GM12878 (cell line): ENCODE data around the gene PTK6. TPM values are rescaled to one million over a fixed set of nuclear protein-coding genes. Genes with fewer than 3 reads are reported as not detected.

ENCODE experiments used
- ATAC-seq: fragments of 200-7000 bp; cut with Tn5 transposase; 3 replicates; pipeline ENCODE4 v1.9.1; 2020; ENCODE audit warnings: mild to moderate bottlenecking, moderate library complexity
- BruUV-seq: library from RNA; stranded (reverse); fragments of 400-500 nt; replicated peaks from 2 replicates; lab custom pipeline; 2021; lab: Mats Ljungman, UMichigan
- CTCF ChIA-PET: fragments of 300-600 bp; sonication (Branson Sonifier 250); formaldehyde crosslinking; extraction: SDS; loops from one replicate; lab custom pipeline; 2021; ENCODE audit warnings: inconsistent platforms; lab: Yijun Ruan, JAX
- POLR2A ChIA-PET: fragments of 350-600 bp; formaldehyde crosslinking; extraction: SDS; loops from one replicate; lab custom pipeline; 2021; ENCODE audit warnings: inconsistent platforms; lab: Charles Lee
- RAD21 ChIA-PET: fragments of 300-600 bp; sonication (Branson Sonifier 250); formaldehyde crosslinking; loops from one replicate; lab custom pipeline; 2023; ENCODE audit warnings: antibody characterized with exemption; ENCODE audit not compliant: unreplicated experiment; lab: Charles Lee
- SMC1A ChIA-PET: fragments of 300-600 bp; sonication (Branson Sonifier 250); formaldehyde crosslinking; loops from one replicate; lab custom pipeline; 2023; ENCODE audit not compliant: unreplicated experiment, uncharacterized antibody; lab: Charles Lee
- DNase-seq: peaks from one replicate; pipeline ENCODE4 v3.0.0-alpha.2; 2011; ENCODE audit warnings: low read depth, low spot score
- FAIRE-seq: peaks from 3 replicates; lab custom pipeline; 2011; peaks lifted over from hg19 to GRCh38; lab: Jason Lieb, UNC
- H2AFZ ChIP-seq: 2 replicates; pipeline ENCODE4 v1.6.0; 2011; ENCODE audit warnings: low read depth, low read length, control low read depth; ENCODE audit not compliant: control insufficient read depth
- H3K27ac ChIP-seq: 2 replicates; pipeline ENCODE4 v1.5.1; 2011; ENCODE audit warnings: control low read depth; ENCODE audit not compliant: control insufficient read depth, insufficient read depth
- H3K27me3 ChIP-seq, 2 experiments: replicated peaks in 1 of 2; 2 replicates each; pipeline versions ENCODE4 v1.6.0 to v1.6.1; 2011; ENCODE audit warnings: low read length in 1 of 2; ENCODE audit not compliant: control insufficient read depth in 2 of 2, insufficient read depth in 2 of 2
- H3K36me3 ChIP-seq, 2 experiments: 2 replicates each; pipeline ENCODE4 v1.5.1; 2011; ENCODE audit warnings: low read length in 1 of 2; ENCODE audit not compliant: control insufficient read depth in 2 of 2, insufficient read depth in 2 of 2
- H3K4me1 ChIP-seq: 2 replicates; pipeline ENCODE4 v1.6.1; 2011; ENCODE audit warnings: mild to moderate bottlenecking, low read length, moderate library complexity, mixed read lengths; ENCODE audit not compliant: control insufficient read depth, insufficient read depth
- H3K4me2 ChIP-seq: 2 replicates; pipeline ENCODE4 v1.6.0; 2011; ENCODE audit warnings: control low read depth; ENCODE audit not compliant: control insufficient read depth, insufficient read depth
- H3K4me3 ChIP-seq: fragments of 200-600 bp; sonication (generic); 2 replicates; pipeline ENCODE4 v1.5.1; 2016
- H3K79me2 ChIP-seq: 2 replicates; pipeline ENCODE4 v1.6.0; 2011; ENCODE audit warnings: low read length; ENCODE audit not compliant: control insufficient read depth, insufficient read depth
- H3K9ac ChIP-seq: 2 replicates; pipeline ENCODE4 v1.8.0; 2011; ENCODE audit warnings: low read length, control low read depth, mixed read lengths; ENCODE audit not compliant: control insufficient read depth, insufficient read depth
- H3K9me3 ChIP-seq: replicated peaks from 3 replicates; pipeline ENCODE4 v1.5.1; 2011; ENCODE audit warnings: mild to moderate bottlenecking, low read length; ENCODE audit not compliant: control insufficient read depth, insufficient read depth
- H4K20me1 ChIP-seq: 2 replicates; pipeline ENCODE4 v1.6.0; 2011; ENCODE audit not compliant: control insufficient read depth, insufficient read depth
- ATF3 ChIP-seq: IDR thresholded peaks from 2 replicates; pipeline ENCODE4 v1.6.1; 2011; ENCODE audit warnings: low read depth, mild to moderate bottlenecking, low read length, moderate library complexity, borderline replicate concordance; ENCODE audit errors: extremely low read depth
- CHD4 ChIP-seq: fragments of 200-600 bp; sonication (generic); IDR thresholded peaks from 2 replicates; pipeline ENCODE4 v1.6.1; 2016; ENCODE audit warnings: mild to moderate bottlenecking
- E2F4 ChIP-seq: IDR thresholded peaks from 2 replicates; pipeline ENCODE4 v1.6.1; 2012; ENCODE audit warnings: low read depth, low read length, improper control_type of control experiment
- IRF5 ChIP-seq: fragments of 450-650 bp; IDR thresholded peaks from 2 replicates; pipeline ENCODE4 v1.6.1; 2017; ENCODE audit warnings: borderline replicate concordance
- POLR2A ChIP-seq: IDR thresholded peaks from 2 replicates; pipeline ENCODE4 v1.6.1; 2011; ENCODE audit warnings: low read depth, mild to moderate bottlenecking, low read length
- SMARCA5 ChIP-seq: fragments of 450-650 bp; IDR thresholded peaks from 2 replicates; pipeline ENCODE4 v1.6.1; 2017; ENCODE audit warnings: mild to moderate bottlenecking
- SREBF2 ChIP-seq: IDR thresholded peaks from 2 replicates; pipeline ENCODE4 v1.6.1; 2012; ENCODE audit warnings: mild to moderate bottlenecking, low read length
- USF2 ChIP-seq: IDR thresholded peaks from 2 replicates; pipeline ENCODE4 v1.6.1; 2011; ENCODE audit warnings: low read depth, low read length, improper control_type of control experiment, borderline replicate concordance
- ZNF384 ChIP-seq: IDR thresholded peaks from 2 replicates; pipeline ENCODE4 v1.6.1; 2012; ENCODE audit warnings: low read depth, mild to moderate bottlenecking, low read length, improper control_type of control experiment, borderline replicate concordance
- ZZZ3 ChIP-seq: IDR thresholded peaks from 2 replicates; pipeline ENCODE4 v1.6.1; 2011; ENCODE audit warnings: low read depth; ENCODE audit not compliant: control insufficient read depth, insufficient read length
- WGBS: methylation state at CpG from one replicate; pipeline ENCODE4 v1.1.6; 2016; ENCODE audit warnings: low lambda C conversion rate; ENCODE audit not compliant: insufficient replicate concordance, insufficient coverage; ENCODE audit errors: missing lambda C conversion rate; 5-methylcytosine and 5-hydroxymethylcytosine counted together
- in situ Hi-C: fragments of 300-500 bp; cut with MboI; formaldehyde crosslinking; loops from 9 replicates; pipeline ENCODE4 v1.14.3; 2018; ENCODE audit warnings: mixed read lengths
- intact Hi-C: fragments of 100-400 bp; cut with micrococcal nuclease; formaldehyde crosslinking; loops from one replicate; pipeline ENCODE4 v1.14.2; 2022; ENCODE audit not compliant: unreplicated experiment
- polyA plus RNA-seq, 11 experiments: library from polyadenylated mRNA; depleted of rRNA in 4 of 11; unstranded in 6 of 11; stranded (reverse) in 5 of 11; fragments of >200 nt; fragmentation: Nextera tagmentation in 4 of 11; fragmentation: Illumina TruSeq in 1 of 11; extraction: Ambion mirVana in 4 of 11; extraction: Trizol in 1 of 11; gene quantifications; 1 replicate in 1 of 11; 2 replicates in 10 of 11; pipeline versions ENCODE4 v1.2.1 to v1.2.3, GENCODE V29; 2011 to 2016; ENCODE audit warnings: inconsistent platforms in 2 of 11, missing spikeins in 2 of 11, low read depth in 1 of 11
- total RNA-seq, 4 experiments: library from RNA; depleted of rRNA in 3 of 4; stranded (reverse); fragments of >200 nt in 3 of 4; fragmentation: Illumina TruSeq in 1 of 4; extraction: Trizol in 1 of 4; gene quantifications; 2 replicates each; pipeline versions ENCODE4 v1.2.1 to v1.2.3, GENCODE V29; 2013 to 2021

PTK6 gene
- total and polyA plus RNA-seq, 10 of the 15 experiments (the other 5 are each of a cell fraction or from before 2014, with no cell fraction given): 0.02 to 0.21 (median 0.09) TPM; not detected in 3

- no peaks in the 10 kb centered on the region; the same call in 1 of the 2 replicates for H4K20me1 ChIP-seq
- intact Hi-C loops (no loop called here), in situ Hi-C loops (no loop called here)
- BruUV-seq: no TSS peak
- DNase-seq (no peak), ATAC-seq (no peak), FAIRE-seq (no peak)
- no peak overlapping the region for H2AFZ ChIP-seq
- no peak overlapping the region for H3K4me3 ChIP-seq
- ChIA-PET SMC1A (no interaction called here), POLR2A (interaction anchor here (1.4 kb wide), 1 partner anchor 16 kb away, joined by 3 read pairs; no protein-coding TSS in a partner anchor), CTCF (interaction anchor here (2.7 kb wide), 1 partner anchor 22 kb away, joined by 7 read pairs; no protein-coding TSS in a partner anchor), RAD21 (interaction anchor here (0.7 kb wide), 1 partner anchor 19 kb away, joined by 3 read pairs; no protein-coding TSS in a partner anchor)
- H3K9me3 ChIP-seq: no peaks in the 10 kb centered on the region; the same call in 2 of the 3 replicates
- H3K4me1 ChIP-seq: peaks cover 21% of the 10 kb centered on the region
- no peaks in the 10 kb centered on the region for H3K27me3 ChIP-seq
- no peaks in the 10 kb centered on the region for H3K79me2 ChIP-seq
- no peak overlapping the region for H3K4me2 ChIP-seq
- no peak overlapping the region for H3K27ac ChIP-seq
- H3K36me3 ChIP-seq: no peaks in the 10 kb centered on the region; a peak in 1 of 4 replicates
- WGBS: 78% methylated on average over 23 of the region's 23 CpGs
- H3K9ac ChIP-seq: no peak overlapping the region
- TF ChIP-seq SREBF2 (no peak), POLR2A (peak; percentile 22; the same call in 1 of the 2 replicates)
These were observed 19.8 kb upstream of the PTK6 start for GRCh38 chr20:63556873-63557478.

GRCh38 chr20:63555661-63556381 lies 18.6 kb upstream of the PTK6 start:
- Histone ChIP-seq H3K4me1 (peaks cover 22% of the 10 kb centered on the region), H3K4me2 (no peak overlapping the region), H3K36me3 (no peaks in the 10 kb centered on the region), H2AFZ (no peak overlapping the region), H3K9ac (no peak overlapping the region), H4K20me1 (no peaks in the 10 kb centered on the region; the same call in 1 of the 2 replicates), H3K4me3 (no peak overlapping the region), H3K9me3 (no peaks in the 10 kb centered on the region; the same call in 2 of the 3 replicates), H3K27me3 (no peaks in the 10 kb centered on the region), H3K27ac (no peak overlapping the region), H3K79me2 (no peaks in the 10 kb centered on the region)
- WGBS: 85% methylated on average over 45 of the region's 45 CpGs
- ChIA-PET RAD21 (interaction anchor here (1.2 to 2.2 kb wide), 3 partner anchors 17 to 86 kb away, joined by 4 to 17 read pairs (median 8); partner anchors contain the start of genes HELZ2 and PTK6), POLR2A (interaction anchor here (1.1 to 1.7 kb wide), 4 partner anchors 15 to 19 kb away, joined by 3 to 6 read pairs (median 4); partner anchors contain the start of gene HELZ2), SMC1A (no interaction called here), CTCF (interaction anchor here (1.8 to 2.7 kb wide), 2 partner anchors 18 to 23 kb away, joined by 7 to 9 read pairs; partner anchors contain the start of gene PTK6)
- BruUV-seq: no TSS peak
- intact Hi-C loops: no loop called here
- ATAC-seq (no peak), DNase-seq (no peak), FAIRE-seq (no peak)
- in situ Hi-C loops: no loop called here
- TF ChIP-seq SREBF2 (no peak), ATF3 (no peak), SMARCA5 (no peak), ZNF384 (no peak), IRF5 (no peak), USF2 (no peak), CHD4 (no peak), E2F4 (no peak), ZZZ3 (no peak)
